ENCODE measurements around the gene RAPGEF5.

DNA sequence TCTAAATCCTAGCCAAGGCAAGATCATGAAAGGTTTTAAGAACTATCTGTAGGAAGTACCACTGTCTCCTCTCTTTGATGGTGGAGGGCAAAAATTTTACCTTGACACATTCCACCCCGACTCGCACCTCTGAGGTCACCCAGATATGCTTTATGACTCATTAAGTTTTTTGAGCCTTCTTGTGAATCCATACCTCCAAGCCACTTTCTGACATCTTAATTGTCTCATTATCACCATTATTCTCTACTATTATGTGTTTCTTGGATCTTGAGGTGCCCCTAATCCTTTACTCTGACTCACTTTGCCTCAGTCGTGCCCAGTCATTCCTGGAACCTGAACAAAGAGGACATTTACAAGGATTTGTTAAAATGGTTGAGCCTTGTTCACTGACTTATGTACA is 146.6 kb downstream of the RAPGEF5 start:
- no peak for TF ChIP-seq EZH2 (IDR thresholded peaks at IDR 0.05; ENCODE audit: low read length, unreplicated experiment)
- TF ChIP-seq, protein P1, sequence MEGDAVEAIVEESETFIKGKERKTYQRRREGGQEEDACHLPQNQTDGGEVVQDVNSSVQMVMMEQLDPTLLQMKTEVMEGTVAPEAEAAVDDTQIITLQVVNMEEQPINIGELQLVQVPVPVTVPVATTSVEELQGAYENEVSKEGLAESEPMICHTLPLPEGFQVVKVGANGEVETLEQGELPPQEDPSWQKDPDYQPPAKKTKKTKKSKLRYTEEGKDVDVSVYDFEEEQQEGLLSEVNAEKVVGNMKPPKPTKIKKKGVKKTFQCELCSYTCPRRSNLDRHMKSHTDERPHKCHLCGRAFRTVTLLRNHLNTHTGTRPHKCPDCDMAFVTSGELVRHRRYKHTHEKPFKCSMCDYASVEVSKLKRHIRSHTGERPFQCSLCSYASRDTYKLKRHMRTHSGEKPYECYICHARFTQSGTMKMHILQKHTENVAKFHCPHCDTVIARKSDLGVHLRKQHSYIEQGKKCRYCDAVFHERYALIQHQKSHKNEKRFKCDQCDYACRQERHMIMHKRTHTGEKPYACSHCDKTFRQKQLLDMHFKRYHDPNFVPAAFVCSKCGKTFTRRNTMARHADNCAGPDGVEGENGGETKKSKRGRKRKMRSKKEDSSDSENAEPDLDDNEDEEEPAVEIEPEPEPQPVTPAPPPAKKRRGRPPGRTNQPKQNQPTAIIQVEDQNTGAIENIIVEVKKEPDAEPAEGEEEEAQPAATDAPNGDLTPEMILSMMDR (conservative IDR thresholded peaks at IDR 0.05; ENCODE audit: low read depth, low read length): no peak

Data from PC-3 (cell line).